Right lobe of liver (tissue), 4 donors: ENCODE results near the gene FAM204A.

ENCODE experiments used
- CTCF ChIP-seq, 4 donors: fragments of 200-600 bp in 3 of 4; fragments of 450-650 bp in 1 of 4; IDR thresholded peaks; one replicate each; pipeline versions ENCODE4 v1.5.1 to v1.8.0; 2016 to 2022; ENCODE audit warnings: antibody characterized with exemption in 4 of 4, mild to moderate bottlenecking in 2 of 4
- POLR2A ChIP-seq: fragments of 450-650 bp; IDR thresholded peaks from one replicate; pipeline ENCODE4 v1.6.1; 2017; ENCODE audit warnings: antibody characterized with exemption, mild to moderate bottlenecking
- donor health status: DM: no; HTN: no; CAD: no.
- donor health status: DM: no; HTN: no; CAD: no.
- donor health status: DM: no; HTN: yes; CAD: no.

DNA sequence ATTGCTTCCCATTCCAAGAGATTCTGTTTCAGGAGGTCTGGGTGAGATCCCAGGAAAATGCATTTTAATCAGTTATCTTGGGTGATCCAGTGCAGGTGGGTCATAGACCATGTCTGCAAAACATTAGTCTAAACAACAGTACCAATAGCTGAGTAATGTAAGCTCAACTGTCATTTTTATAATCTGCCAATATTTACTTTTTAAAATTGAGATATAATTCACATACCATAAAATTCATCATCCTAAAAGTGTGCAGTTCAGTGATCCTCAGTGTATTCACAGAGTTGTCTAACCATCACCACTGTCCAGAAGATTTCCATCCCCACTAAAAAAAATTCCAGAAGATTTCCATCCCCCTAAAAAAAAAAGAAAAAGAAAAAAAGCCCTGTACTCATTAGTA, 51.0 kb downstream of the FAM204A start:
- no peak for TF ChIP-seq CTCF (IDR thresholded peaks at IDR 0.05)
- no peak for TF ChIP-seq POLR2A
